Lower leg skin (tissue), 4 donors: Measurements from ENCODE around the gene DNAI1. TPM values are rescaled to one million over a fixed set of nuclear protein-coding genes. Genes with fewer than 3 reads are reported as not detected.
A peak's percentile ranks its signal among the peaks of the same experiment; 100 is the strongest.

ENCODE experiments used
- DNase-seq, 2 donors: peaks; one replicate each; pipeline ENCODE4 v3.0.0-alpha.2; 2019; ENCODE audit warnings: low spot score in 2 of 2
- H3K4me3 ChIP-seq: fragments of 200-600 bp; sonication (generic); 2 replicates; pipeline ENCODE4 v1.5.1; 2017; ENCODE audit warnings: mild to moderate bottlenecking, low read depth; ENCODE audit not compliant: poor library complexity, severe bottlenecking
- POLR2A ChIP-seq, 2 donors: fragments of 450-650 bp; IDR thresholded peaks; one replicate each; pipeline ENCODE4 v1.6.1; 2016 to 2017; ENCODE audit warnings: antibody characterized with exemption in 2 of 2, mild to moderate bottlenecking in 1 of 2, moderate library complexity in 1 of 2
- WGBS, 2 donors: methylation state at CpG; one replicate each; pipeline ENCODE4 v1.1.5; 2018; 5-methylcytosine and 5-hydroxymethylcytosine counted together
- intact Hi-C: fragments of 100-400 bp; cut with DNase I; formaldehyde crosslinking; loops from one replicate; pipeline ENCODE4 v1.15.0; 2023; ENCODE audit warnings: low total_unique reads
- total RNA-seq, 4 donors: library from RNA; depleted of rRNA; stranded (reverse); fragments of >200 nt; gene quantifications; one replicate each; pipeline ENCODE4 v1.1.0, GENCODE V29; 2016
- TF ChIP-seq, protein P1 (sequence below), 3 donors: fragments of 450-650 bp; IDR thresholded peaks; one replicate each; pipeline ENCODE4 v1.5.1; 2016; ENCODE audit warnings: antibody characterized with exemption in 3 of 3, mild to moderate bottlenecking in 3 of 3, moderate library complexity in 2 of 3

DNAI1 gene
- total RNA-seq, 4 donors from 2014 or later, result not detected

DNA sequence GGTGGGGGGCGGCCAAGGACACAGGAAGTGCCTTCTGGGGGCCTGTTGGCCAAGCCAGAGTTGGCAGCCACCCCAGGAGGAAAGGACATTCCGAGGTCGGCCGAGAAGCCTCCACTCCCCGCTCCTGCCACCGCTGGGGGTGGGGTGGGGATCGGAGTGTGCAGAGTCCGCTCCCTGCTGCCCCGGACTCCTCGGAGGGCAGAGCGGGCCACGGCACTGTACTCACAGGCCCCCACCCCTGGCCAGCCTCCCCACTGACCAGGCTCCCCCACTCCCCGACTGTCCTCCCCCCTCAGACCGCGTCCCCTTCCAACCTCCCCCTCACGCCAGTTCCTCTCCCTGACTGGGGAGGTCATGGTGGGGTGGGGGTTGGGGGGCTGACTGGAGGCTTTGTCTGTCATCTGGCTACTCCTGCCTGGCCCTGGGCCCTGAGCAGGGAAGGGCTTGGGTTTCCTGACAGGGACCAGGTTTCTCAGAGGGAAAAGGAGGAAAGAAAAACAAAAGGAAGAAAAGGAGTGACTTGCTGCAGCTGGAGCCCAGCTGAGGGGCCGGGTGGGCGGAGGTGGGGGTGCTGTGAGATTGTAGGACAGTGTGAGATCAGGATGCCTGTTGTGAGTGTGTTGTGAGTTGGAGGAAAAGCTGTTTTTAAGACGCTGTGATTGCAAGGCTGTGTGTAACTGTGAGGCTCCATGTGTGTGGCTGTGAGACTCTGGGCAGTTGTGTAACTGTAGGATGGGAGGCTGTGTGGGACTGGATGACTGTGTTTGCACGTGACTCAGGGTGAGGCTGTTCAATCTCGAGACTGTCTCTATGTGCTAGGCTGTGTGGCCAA is 101.2 kb downstream of the DNAI1 start:
- TF ChIP-seq POLR2A (IDR thresholded peaks at IDR 0.05), result no peak
- TF ChIP-seq, protein P1, sequence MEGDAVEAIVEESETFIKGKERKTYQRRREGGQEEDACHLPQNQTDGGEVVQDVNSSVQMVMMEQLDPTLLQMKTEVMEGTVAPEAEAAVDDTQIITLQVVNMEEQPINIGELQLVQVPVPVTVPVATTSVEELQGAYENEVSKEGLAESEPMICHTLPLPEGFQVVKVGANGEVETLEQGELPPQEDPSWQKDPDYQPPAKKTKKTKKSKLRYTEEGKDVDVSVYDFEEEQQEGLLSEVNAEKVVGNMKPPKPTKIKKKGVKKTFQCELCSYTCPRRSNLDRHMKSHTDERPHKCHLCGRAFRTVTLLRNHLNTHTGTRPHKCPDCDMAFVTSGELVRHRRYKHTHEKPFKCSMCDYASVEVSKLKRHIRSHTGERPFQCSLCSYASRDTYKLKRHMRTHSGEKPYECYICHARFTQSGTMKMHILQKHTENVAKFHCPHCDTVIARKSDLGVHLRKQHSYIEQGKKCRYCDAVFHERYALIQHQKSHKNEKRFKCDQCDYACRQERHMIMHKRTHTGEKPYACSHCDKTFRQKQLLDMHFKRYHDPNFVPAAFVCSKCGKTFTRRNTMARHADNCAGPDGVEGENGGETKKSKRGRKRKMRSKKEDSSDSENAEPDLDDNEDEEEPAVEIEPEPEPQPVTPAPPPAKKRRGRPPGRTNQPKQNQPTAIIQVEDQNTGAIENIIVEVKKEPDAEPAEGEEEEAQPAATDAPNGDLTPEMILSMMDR (IDR thresholded peaks at IDR 0.05), result no peak
- 24 to 31% methylated on average over 20 to 21 of the region's 21 CpGs for WGBS, 2 donors
- no peak overlapping the region for H3K4me3 ChIP-seq
- peak in 1 of 2 donors; percentile 45 for DNase-seq
- intact Hi-C loops, result no loop called here

DNA sequence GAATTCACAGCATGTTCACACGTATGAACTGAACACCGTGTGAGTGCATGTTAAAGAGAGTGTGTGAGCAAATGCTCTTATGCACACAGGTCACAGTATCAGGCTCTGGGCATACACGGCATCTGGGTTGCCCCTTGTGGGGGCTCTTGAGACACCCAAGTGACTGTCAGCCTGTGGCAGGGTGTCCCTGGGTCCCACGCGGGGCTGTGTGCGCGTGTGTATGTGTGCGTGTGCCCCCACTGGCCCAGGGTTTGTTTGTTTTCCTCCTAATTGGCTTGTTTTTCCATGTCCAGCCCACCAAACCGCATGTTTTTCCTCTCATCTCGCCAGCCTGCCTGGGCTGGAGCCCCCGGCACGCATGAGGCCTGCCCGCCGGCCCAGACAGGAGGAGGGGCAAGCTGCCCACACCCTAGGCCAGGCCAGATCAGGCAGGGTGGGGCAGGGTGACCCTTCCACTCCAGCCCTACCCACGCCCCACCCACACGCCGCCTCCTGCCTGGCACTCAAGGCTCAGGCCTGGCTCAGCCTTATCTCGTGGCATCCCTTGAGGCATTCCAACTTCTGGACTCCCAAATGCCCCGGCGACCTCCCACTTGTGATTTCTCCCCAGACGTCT is 102.1 kb downstream of the DNAI1 start:
- intact Hi-C loops, result no loop called here
- TF ChIP-seq, protein P1 (IDR thresholded peaks at IDR 0.05), result no peak
- no peak for TF ChIP-seq POLR2A (IDR thresholded peaks at IDR 0.05)
- H3K4me3 ChIP-seq, result no peak overlapping the region
- DNase-seq, result no peak
- 71 to 81% methylated on average over 21 of the region's 21 CpGs for WGBS, 2 donors

DNA sequence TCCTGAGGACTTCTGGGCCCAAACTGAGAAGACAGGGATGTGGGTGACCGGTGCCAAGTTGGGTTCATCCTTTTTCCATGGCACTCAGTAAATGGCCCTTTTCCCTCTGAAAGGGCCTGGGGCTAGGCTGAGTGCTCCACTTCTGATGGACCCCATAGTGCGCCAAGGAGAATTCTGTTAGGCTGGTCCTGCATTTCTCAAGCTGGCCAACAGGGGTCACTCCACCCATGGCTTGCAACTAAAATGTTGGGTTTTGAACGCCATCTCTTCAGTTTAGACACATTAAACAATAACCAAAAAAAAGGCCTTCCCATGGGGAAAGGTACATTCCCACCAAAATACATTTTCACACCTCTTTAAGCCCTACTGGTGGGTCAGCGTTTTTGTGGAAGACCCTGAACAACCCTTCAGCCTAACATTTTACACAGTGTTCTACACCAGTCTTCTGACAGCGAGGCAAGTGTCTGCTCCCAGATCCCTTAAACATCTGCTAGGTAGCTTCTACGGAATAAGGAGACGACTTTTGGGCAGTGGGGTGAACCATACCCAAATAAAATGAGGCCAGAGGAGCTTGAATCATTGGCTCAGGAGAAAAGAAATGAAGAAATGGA is 103.6 kb downstream of the DNAI1 start:
- no peak overlapping the region for H3K4me3 ChIP-seq
- DNase-seq, result no peak
- WGBS, 2 donors, result 90 to 92% methylated on average over 7 of the region's 7 CpGs
- TF ChIP-seq, protein P1 (IDR thresholded peaks at IDR 0.05), result no peak
- TF ChIP-seq POLR2A (IDR thresholded peaks at IDR 0.05), result no peak
- intact Hi-C loops, result no loop called here

DNA sequence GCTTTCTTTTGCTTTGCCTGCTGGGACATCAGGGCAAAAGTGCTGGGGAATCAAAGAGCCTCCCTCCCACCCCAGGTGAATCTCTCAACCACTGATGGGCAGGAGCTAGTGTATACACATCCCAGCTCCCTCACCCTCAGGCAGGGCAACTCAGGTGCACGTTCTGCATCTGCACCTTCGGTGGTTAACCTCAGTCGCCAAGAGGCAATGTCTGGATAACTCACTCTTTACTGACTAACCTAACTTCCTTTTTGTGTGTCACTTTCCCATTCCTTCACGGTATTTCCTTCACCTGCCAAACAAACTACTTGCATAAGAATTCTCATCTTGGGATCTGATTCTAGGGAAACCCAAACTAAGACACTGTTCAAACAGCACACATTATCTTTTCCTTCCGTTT is 104.7 kb downstream of the DNAI1 start:
- TF ChIP-seq, protein P1 (IDR thresholded peaks at IDR 0.05), result no peak
- no peak for TF ChIP-seq POLR2A (IDR thresholded peaks at IDR 0.05)
- DNase-seq, result no peak
- H3K4me3 ChIP-seq, result no peak overlapping the region
- intact Hi-C loops, result no loop called here
- 68 to 74% methylated on average over 5 of the region's 5 CpGs for WGBS, 2 donors

DNA sequence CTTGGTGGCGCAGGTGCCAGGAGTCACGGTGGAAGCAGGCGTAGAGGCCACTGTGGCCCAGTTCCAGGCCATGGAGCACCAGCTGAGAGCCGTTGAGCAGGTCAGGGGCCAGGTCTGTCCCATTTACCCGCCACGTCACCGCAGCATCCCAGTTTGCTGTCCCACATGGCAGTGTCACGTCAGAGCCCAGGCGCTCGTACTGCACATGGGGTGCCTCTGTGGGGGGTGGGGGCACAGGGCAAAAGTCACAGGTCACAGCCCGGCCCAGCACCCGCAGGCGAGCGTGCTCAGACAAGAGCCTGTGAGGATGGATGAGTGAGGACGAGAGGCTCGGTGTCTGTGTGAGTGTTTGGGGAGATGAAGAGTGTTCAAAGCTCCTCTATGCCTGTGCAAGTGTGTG is 106.0 kb downstream of the DNAI1 start:
- intact Hi-C loops, result no loop called here
- no peak overlapping the region for H3K4me3 ChIP-seq
- no peak for DNase-seq
- WGBS, 2 donors, result 90 to 92% methylated on average over 14 to 16 of the region's 16 CpGs
- TF ChIP-seq, protein P1 (IDR thresholded peaks at IDR 0.05), result no peak
- TF ChIP-seq POLR2A (IDR thresholded peaks at IDR 0.05), result no peak
